Adrenal gland (tissue), 5 donors: ENCODE data around the gene AIP.

Experiments used
- CTCF ChIP-seq, 6 experiments: fragments of 450-650 bp in 4 of 6; fragments of 200-600 bp in 2 of 6; sonication (generic) in 1 of 6; IDR thresholded peaks; 1 replicate in 5 of 6; 2 replicates in 1 of 6; pipeline versions ENCODE4 v1.5.1 to v1.8.0; 2016 to 2021; ENCODE audit warnings: antibody characterized with exemption in 6 of 6, mild to moderate bottlenecking in 2 of 6, moderate library complexity in 1 of 6
- POLR2A ChIP-seq, 2 donors: fragments of 450-650 bp; IDR thresholded peaks; one replicate each; pipeline ENCODE4 v1.6.1; 2017; ENCODE audit warnings: antibody characterized with exemption in 2 of 2, mild to moderate bottlenecking in 2 of 2, moderate library complexity in 1 of 2
- donor health status: DM: no; HTN: no; CAD: no.

GRCh38 chr11:67464411-67465188 is 18.2 kb upstream of the AIP start:
- TF ChIP-seq CTCF (IDR thresholded peaks at IDR 0.05) (no peak), POLR2A (IDR thresholded peaks at IDR 0.05) (peak in 1 of 2 donors; percentile 68)
